ENCODE results near the gene DCUN1D1. TPM values are rescaled to one million over a fixed set of nuclear protein-coding genes. Genes with fewer than 3 reads are reported as not detected.
A peak's percentile ranks its signal among the peaks of the same experiment; 100 is the strongest.

The DCUN1D1 gene
- total and polyA plus RNA-seq, 12 donors: 5.5 to 51.9 (median 33.6) TPM

- no peaks in the 10 kb centered on the region for H3K4me1 ChIP-seq (replicated peaks in 1 of 2)
- no peaks in the 10 kb centered on the region for H3K9me3 ChIP-seq (replicated peaks in 1 of 3)
- H3K27ac ChIP-seq: no peak overlapping the region
- TF ChIP-seq POLR2A (IDR thresholded peaks at IDR 0.05) (no peak), CTCF (IDR thresholded peaks at IDR 0.05) (no peak)
- no peak for DNase-seq
- intact Hi-C loops (cut with DNase I): no loop called here
- no peaks in the 10 kb centered on the region for H3K27me3 ChIP-seq
- no peak overlapping the region for H3K4me3 ChIP-seq
- WGBS, 4 donors: 94 to 98% (median 95%) methylated on average over 5 of the region's 5 CpGs
- H3K36me3 ChIP-seq (replicated peaks in 1 of 2): peaks cover 0 to 22% of the 10 kb centered on the region in 2 donors
These were observed 32.7 kb upstream of the DCUN1D1 start for GRCh38 chr3:183013074-183013473.

GRCh38 chr3:183008800-183009199 lies 28.5 kb upstream of the DCUN1D1 start:
- DNase-seq: no peak
- Histone ChIP-seq H3K36me3 (replicated peaks in 1 of 2) (peaks cover 0 to 3% of the 10 kb centered on the region in 2 donors), H3K27ac (no peak overlapping the region), H3K9me3 (replicated peaks in 1 of 3) (no peaks in the 10 kb centered on the region), H3K4me3 (no peak overlapping the region), H3K27me3 (no peaks in the 10 kb centered on the region), H3K4me1 (replicated peaks in 1 of 2) (no peaks in the 10 kb centered on the region)
- no peak for TF ChIP-seq POLR2A (IDR thresholded peaks at IDR 0.05)
- no peak for TF ChIP-seq CTCF (IDR thresholded peaks at IDR 0.05)
- intact Hi-C loops (cut with DNase I): no loop called here

DNA sequence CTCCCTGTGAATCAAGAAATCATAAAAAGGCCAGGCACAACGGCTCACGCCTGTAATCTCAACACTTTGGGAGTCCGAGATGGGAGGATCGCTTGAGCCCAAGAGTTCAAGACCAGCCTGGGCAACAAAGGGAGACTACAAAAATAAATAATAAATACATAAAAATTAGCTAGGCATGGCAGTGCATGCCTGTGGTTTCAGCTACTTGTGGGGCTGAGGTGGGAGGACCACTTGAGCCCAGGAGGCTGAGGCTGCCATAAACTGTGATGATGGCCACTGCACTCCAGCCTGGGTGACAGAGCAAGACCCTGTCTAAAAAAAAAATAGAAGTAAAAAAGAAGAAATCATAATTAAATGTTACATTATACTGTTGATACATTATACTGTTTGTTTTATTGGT lies 28.0 kb upstream of the DCUN1D1 start:
- TF ChIP-seq POLR2A (IDR thresholded peaks at IDR 0.05) (no peak), CTCF (IDR thresholded peaks at IDR 0.05) (no peak)
- H3K27me3 ChIP-seq: no peaks in the 10 kb centered on the region
- H3K4me3 ChIP-seq: no peak overlapping the region
- no peaks in the 10 kb centered on the region for H3K4me1 ChIP-seq (replicated peaks in 1 of 2)
- no peaks in the 10 kb centered on the region for H3K9me3 ChIP-seq (replicated peaks in 1 of 3)
- DNase-seq: no peak
- WGBS, 4 donors: 95 to 100% (median 96%) methylated on average over 4 of the region's 4 CpGs
- no peaks in the 10 kb centered on the region for H3K36me3 ChIP-seq (replicated peaks in 1 of 2)
- intact Hi-C loops (cut with DNase I): no loop called here
- H3K27ac ChIP-seq: no peak overlapping the region

GRCh38 chr3:183006396-183007002 lies 26.2 kb upstream of the DCUN1D1 start:
- H3K4me3 ChIP-seq: no peak overlapping the region
- no peaks in the 10 kb centered on the region for H3K36me3 ChIP-seq (replicated peaks in 1 of 2)
- WGBS, 4 donors: 67 to 72% (median 70%) methylated on average over 10 of the region's 10 CpGs
- H3K9me3 ChIP-seq (replicated peaks in 1 of 3): no peaks in the 10 kb centered on the region
- H3K4me1 ChIP-seq (replicated peaks in 1 of 2): no peaks in the 10 kb centered on the region
- H3K27me3 ChIP-seq: no peaks in the 10 kb centered on the region
- no peak overlapping the region for H3K27ac ChIP-seq
- intact Hi-C loops (cut with DNase I): no loop called here
- TF ChIP-seq POLR2A (IDR thresholded peaks at IDR 0.05): no peak
- TF ChIP-seq CTCF (IDR thresholded peaks at IDR 0.05): no peak
- DNase-seq: peak in 5 of 7 donors; percentile 33 to 66 (median 54)
